Measurements from ENCODE around the gene SMYD3. TPM values are rescaled to one million over a fixed set of nuclear protein-coding genes. Genes with fewer than 3 reads are reported as not detected.
A peak's percentile ranks its signal among the peaks of the same experiment; 100 is the strongest.

Gene SMYD3
- total RNA-seq, 6 experiments from 2014 or later, result 6.3 to 10.0 (median 6.6) TPM

DNA sequence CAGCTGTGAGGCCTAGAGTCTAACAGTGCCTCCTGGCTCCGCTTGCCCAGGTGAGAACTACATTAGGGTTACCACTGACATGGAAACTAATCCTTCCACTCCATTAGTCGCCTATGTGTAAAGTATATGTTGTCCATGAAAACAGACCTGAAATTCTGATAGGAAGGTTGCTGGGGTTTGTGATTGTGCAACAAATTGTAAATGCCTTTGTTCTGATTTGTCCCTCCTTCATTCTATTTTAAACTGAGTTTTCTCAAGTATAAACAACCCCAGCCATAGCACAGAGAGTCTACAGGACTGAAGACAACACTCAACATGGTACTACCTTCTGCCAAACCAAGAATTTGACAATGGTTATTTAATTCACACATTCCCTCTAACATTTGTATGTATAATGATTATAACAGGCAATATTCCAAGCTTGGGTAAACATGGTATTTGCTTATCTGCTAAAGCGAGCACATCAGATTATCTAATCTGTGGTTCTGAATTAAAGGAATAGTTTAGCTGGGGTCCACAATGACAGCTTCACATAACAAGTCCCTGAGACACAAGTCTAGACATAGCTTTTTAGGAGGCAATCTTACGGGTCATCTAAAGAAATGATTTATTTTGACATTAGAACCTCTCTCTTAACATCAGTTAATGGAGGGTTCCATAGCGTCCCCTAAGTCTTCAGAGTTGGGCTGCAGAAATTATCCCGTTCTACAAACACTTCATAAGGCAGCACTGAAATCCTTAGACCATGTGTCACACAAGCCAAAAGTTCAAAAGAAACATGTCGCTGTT, 633.0 kb downstream of the SMYD3 start:
- 63% methylated on average over 6 of the region's 7 CpGs for WGBS (ENCODE audit: insufficient coverage, low coverage, low lambda C conversion rate, missing lambda C conversion rate)
- no peak for ATAC-seq
- H3K4me1 ChIP-seq, result peaks cover 0 to 7% (median 0%) of the 10 kb centered on the region in 4 donors
- no peaks in the 10 kb centered on the region for H3K27me3 ChIP-seq
- H3K9me3 ChIP-seq, result no peaks in the 10 kb centered on the region
- H3K27ac ChIP-seq, result peak overlapping the region in 2 of 3 donors; percentile 17 to 30
- intact Hi-C loops (cut with DNase I), result no loop called here
- no peak overlapping the region for H3K4me3 ChIP-seq
- no peaks in the 10 kb centered on the region for H3K36me3 ChIP-seq
- DNase-seq, result no peak
- TF ChIP-seq, protein P1, sequence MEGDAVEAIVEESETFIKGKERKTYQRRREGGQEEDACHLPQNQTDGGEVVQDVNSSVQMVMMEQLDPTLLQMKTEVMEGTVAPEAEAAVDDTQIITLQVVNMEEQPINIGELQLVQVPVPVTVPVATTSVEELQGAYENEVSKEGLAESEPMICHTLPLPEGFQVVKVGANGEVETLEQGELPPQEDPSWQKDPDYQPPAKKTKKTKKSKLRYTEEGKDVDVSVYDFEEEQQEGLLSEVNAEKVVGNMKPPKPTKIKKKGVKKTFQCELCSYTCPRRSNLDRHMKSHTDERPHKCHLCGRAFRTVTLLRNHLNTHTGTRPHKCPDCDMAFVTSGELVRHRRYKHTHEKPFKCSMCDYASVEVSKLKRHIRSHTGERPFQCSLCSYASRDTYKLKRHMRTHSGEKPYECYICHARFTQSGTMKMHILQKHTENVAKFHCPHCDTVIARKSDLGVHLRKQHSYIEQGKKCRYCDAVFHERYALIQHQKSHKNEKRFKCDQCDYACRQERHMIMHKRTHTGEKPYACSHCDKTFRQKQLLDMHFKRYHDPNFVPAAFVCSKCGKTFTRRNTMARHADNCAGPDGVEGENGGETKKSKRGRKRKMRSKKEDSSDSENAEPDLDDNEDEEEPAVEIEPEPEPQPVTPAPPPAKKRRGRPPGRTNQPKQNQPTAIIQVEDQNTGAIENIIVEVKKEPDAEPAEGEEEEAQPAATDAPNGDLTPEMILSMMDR (IDR thresholded peaks at IDR 0.05), result no peak
- TF ChIP-seq POLR2A (IDR thresholded peaks at IDR 0.05), result no peak

DNA sequence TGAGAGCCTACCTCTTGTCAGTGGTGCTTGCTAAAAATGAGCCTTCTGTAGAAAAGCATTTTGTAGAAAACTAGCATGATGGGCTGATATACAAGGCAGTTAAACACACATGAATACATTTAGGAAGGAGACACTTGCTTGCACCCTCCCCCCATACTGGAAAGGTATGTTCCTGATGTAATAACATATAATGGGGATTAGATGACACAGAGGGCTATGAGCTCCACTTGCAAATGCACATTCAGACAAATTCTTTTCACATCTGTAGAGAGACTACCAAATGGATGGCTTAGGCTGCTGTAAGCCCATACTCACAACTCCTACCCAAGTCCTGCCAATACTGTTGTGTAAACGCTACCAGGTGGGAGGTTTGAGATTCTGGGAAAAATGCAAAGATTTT, 634.0 kb downstream of the SMYD3 start:
- no peak for ATAC-seq
- Histone ChIP-seq H3K4me3 (no peak overlapping the region), H3K36me3 (no peaks in the 10 kb centered on the region), H3K27me3 (no peaks in the 10 kb centered on the region), H3K4me1 (peaks cover 0 to 7% (median 0%) of the 10 kb centered on the region in 4 donors), H3K27ac (no peak overlapping the region), H3K9me3 (no peaks in the 10 kb centered on the region)
- TF ChIP-seq, protein P1 (IDR thresholded peaks at IDR 0.05), result no peak
- TF ChIP-seq POLR2A (IDR thresholded peaks at IDR 0.05), result no peak
- no peak for DNase-seq
- no CpG with 5 or more reads among the region's 1 CpG for WGBS (ENCODE audit: insufficient coverage, low coverage, low lambda C conversion rate, missing lambda C conversion rate)
- intact Hi-C loops (cut with DNase I), result no loop called here

DNA sequence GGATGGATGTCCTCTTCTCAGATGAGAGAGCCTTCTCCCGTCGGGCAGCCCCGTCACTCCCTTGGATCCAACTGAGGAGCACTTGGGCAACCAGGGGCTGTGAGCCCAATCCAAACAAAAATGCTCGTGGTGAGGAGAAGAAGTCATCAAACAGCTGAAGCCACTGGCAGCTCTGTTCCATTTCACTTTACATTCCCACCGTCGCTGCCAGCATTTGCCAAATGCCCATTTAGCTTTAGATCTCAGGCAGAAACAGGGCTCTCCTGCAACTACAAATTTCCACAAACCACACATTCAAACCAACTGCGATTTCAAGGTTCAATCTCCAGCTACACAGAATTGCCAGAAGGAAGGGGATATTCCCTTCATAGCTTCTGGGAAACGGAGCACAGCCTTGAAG, 634.6 kb downstream of the SMYD3 start:
- WGBS (ENCODE audit: insufficient coverage, low coverage, low lambda C conversion rate, missing lambda C conversion rate), result 90% methylated on average over 4 of the region's 8 CpGs
- H3K36me3 ChIP-seq, result no peaks in the 10 kb centered on the region
- no peak for ATAC-seq
- no peaks in the 10 kb centered on the region for H3K9me3 ChIP-seq
- H3K27ac ChIP-seq, result no peak overlapping the region
- H3K4me3 ChIP-seq, result no peak overlapping the region
- intact Hi-C loops (cut with DNase I), result no loop called here
- H3K4me1 ChIP-seq, result peaks cover 0 to 7% (median 0%) of the 10 kb centered on the region in 4 donors
- TF ChIP-seq, protein P1 (IDR thresholded peaks at IDR 0.05), result no peak
- TF ChIP-seq POLR2A (IDR thresholded peaks at IDR 0.05), result no peak
- no peak for DNase-seq
- no peaks in the 10 kb centered on the region for H3K27me3 ChIP-seq

DNA sequence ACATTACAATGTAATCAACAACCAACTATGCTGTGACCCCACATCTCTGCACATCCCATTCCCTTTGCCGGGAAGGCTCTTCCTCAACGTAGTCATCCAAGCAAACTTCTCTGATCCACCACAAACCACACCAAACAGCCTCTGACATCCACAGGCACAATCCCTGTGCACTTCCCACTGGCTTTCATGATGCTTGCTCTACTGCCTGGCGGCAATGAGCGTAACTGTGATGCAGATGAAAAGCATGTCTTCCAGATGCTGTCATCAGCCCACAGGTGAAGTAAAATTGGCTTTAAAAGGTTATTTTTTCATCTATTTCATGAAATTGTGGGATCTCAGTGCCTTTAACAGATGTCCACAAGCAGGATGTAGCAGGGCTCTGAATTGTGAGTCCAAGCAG, 635.2 kb downstream of the SMYD3 start:
- ATAC-seq, result no peak
- Histone ChIP-seq H3K4me3 (no peak overlapping the region), H3K9me3 (no peaks in the 10 kb centered on the region), H3K36me3 (no peaks in the 10 kb centered on the region), H3K27ac (no peak overlapping the region), H3K27me3 (no peaks in the 10 kb centered on the region), H3K4me1 (peaks cover 0 to 7% (median 0%) of the 10 kb centered on the region in 4 donors)
- intact Hi-C loops (cut with DNase I), result no loop called here
- no peak for TF ChIP-seq POLR2A (IDR thresholded peaks at IDR 0.05)
- TF ChIP-seq, protein P1 (IDR thresholded peaks at IDR 0.05), result no peak
- WGBS (ENCODE audit: insufficient coverage, low coverage, low lambda C conversion rate, missing lambda C conversion rate), result 93% methylated on average over 3 of the region's 4 CpGs
- DNase-seq, result no peak
